CD4-positive, alpha-beta T cell treated with Interleukin-2 at 100 ng/mL for 4 hours (primary cell): ENCODE measurements around the gene CX3CL1.
"Not testable (repeated sequence)": the region's sequence is repeated elsewhere in the genome, so short reads cannot be mapped to it uniquely, and the experiment has no call there.

ENCODE experiments used
- DNase-seq: peaks from one replicate; pipeline ENCODE4 v3.0.0-alpha.2; 2020; ENCODE audit warnings: low spot score

Gene CX3CL1

DNA sequence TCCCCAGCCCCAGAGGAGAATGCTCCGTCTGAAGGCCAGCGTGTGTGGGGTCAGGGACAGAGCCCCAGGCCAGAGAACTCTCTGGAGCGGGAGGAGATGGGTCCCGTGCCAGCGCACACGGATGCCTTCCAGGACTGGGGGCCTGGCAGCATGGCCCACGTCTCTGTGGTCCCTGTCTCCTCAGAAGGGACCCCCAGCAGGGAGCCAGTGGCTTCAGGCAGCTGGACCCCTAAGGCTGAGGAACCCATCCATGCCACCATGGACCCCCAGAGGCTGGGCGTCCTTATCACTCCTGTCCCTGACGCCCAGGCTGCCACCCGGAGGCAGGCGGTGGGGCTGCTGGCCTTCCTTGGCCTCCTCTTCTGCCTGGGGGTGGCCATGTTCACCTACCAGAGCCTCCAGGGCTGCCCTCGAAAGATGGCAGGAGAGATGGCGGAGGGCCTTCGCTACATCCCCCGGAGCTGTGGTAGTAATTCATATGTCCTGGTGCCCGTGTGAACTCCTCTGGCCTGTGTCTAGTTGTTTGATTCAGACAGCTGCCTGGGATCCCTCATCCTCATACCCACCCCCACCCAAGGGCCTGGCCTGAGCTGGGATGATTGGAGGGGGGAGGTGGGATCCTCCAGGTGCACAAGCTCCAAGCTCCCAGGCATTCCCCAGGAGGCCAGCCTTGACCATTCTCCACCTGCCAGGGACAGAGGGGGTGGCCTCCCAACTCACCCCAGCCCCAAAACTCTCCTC is 10.4 kb downstream of the CX3CL1 start:
- DNase-seq: no peak

DNA sequence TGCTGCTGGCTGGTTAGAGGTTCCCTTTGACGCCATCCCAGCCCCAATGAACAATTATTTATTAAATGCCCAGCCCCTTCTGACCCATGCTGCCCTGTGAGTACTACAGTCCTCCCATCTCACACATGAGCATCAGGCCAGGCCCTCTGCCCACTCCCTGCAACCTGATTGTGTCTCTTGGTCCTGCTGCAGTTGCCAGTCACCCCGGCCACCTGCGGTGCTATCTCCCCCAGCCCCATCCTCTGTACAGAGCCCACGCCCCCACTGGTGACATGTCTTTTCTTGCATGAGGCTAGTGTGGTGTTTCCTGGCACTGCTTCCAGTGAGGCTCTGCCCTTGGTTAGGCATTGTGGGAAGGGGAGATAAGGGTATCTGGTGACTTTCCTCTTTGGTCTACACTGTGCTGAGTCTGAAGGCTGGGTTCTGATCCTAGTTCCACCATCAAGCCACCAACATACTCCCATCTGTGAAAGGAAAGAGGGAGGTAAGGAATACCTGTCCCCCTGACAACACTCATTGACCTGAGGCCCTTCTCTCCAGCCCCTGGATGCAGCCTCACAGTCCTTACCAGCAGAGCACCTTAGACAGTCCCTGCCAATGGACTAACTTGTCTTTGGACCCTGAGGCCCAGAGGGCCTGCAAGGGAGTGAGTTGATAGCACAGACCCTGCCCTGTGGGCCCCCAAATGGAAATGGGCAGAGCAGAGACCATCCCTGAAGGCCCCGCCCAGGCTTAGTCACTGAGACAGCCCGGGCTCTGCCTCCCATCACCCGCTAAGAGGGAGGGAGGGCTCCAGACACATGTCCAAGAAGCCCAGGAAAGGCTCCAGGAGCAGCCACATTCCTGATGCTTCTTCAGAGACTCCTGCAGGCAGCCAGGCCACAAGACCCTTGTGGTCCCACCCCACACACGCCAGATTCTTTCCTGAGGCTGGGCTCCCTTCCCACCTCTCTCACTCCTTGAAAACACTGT is 11.3 kb downstream of the CX3CL1 start:
- DNase-seq: no peak

DNA sequence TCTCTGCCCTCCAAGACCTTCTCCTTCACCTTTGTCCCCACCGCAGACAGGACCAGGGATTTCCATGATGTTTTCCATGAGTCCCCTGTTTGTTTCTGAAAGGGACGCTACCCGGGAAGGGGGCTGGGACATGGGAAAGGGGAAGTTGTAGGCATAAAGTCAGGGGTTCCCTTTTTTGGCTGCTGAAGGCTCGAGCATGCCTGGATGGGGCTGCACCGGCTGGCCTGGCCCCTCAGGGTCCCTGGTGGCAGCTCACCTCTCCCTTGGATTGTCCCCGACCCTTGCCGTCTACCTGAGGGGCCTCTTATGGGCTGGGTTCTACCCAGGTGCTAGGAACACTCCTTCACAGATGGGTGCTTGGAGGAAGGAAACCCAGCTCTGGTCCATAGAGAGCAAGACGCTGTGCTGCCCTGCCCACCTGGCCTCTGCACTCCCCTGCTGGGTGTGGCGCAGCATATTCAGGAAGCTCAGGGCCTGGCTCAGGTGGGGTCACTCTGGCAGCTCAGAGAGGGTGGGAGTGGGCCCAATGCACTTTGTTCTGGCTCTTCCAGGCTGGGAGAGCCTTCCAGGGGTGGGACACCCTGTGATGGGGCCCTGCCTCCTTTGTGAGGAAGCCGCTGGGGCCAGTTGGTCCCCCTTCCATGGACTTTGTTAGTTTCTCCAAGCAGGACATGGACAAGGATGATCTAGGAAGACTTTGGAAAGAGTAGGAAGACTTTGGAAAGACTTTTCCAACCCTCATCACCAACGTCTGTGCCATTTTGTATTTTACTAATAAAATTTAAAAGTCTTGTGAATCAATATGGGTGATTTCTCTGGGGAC is 12.2 kb downstream of the CX3CL1 start:
- no peak for DNase-seq

DNA sequence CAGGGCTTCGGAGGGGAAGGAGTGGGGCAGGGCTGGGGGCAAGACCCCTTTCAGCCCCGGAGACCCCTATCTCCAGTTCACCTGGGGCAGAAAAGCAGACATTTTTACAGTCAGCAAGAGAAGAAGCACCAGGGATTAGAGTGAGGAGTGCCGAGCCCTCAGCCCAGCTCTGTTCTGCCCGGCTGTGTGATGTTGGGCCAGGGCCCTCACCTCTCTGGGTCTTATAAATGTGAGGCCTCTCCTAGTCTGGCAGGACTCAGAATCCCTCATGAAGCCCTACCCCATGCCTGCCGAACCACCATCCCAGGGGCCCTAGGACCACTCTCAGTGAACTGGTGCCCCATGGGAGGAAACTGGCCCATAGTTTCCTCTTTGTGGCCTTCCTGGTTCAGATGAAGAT is 12.8 kb downstream of the CX3CL1 start:
- DNase-seq: no peak

DNA sequence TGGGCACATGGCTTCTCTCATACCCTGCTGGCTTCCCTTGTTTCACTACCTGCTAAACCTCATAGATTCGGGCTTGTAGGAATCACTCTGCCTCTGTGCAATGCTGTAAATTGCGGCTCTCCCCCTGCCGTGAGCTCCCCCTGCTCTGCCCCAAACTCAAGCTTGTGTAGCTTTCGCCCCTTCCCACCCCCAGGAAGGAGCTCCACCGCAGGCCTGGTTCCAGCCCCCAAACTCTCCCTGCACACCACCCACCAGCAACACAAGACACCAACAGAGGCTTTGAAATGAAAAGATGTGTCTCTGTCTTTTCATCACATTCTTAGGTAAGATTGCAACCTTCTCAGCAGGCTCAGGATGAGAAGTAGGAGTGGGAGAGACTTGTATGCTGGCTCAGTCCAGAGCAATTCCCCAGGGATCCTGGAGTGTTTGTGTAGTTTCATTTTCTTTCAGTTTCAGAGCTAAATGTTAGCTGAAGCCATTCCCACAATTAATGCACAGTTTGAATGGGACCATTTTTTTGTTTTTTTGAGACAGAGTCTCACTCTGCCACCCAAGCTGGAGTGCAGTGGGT is 14.2 kb downstream of the CX3CL1 start:
- DNase-seq: no peak

DNA sequence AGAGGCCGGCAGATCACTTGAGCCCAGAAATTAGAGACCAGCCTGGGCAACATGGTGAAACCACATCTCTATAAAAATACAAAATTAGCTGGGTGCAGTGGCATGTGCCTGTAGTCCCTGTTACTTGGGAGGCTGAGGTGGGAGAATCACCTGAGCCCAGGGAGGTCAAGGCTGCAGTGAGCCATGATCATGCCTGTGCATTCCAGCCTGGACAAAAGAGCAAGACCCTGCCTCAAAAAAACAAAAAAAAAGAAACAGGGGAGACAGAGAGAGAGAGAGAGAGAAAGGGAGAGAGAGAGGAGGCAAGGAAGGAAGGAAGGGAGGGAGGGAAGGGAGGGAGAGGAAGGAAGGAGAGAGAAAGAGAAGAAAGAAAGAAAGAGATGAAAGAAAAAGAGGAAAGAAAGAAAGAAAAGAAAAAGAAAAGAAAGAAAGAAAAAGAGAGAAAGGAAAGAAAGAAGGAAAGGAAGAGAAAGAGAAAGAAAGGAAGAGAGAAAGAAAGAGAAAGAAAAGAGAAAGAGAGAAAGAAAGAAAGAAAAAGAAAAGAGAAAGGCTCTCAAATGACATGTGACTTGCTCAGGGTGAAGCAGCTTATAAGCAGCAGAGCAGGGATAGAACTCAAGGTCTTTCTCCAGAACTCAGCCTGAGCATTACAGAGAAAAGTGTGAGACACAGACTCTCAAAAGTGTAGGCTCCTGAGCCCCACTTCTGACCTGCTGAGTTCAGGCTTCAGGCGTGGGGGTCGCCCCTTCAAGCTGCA is 15.5 kb downstream of the CX3CL1 start:
- DNase-seq: no peak

DNA sequence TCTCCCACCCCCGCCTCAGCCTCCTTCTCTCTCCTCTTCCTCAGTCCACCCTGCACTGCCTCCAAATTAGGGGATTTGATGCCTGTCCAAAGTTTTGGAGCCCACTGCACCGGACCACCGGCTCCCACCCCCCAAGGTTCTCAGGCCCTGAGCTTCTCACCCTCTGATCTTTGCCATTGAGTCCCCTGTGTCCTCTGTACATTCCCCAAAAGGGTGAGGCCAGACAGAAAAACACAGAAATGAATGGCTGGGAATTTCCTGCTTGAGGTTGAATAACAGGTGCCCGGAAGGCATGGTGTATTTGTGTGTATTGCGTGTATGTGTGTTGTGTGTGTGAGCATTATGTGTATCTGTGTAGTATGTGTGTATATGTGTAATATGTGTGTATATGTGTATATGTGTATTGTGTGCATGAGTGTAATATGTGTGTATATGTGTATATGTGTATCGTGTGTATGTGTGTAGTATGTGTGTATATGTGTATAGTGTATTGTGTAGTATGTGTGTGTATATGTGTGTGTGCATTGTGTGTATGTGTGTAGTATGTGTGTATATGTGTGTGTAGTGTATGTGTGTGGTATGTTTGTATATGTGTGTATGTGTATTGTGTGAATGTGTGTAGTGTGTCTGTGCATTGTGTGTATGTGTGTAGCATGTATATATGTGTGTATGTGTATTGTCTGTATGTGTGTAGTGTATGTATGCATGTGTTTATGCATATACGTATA is 16.2 kb downstream of the CX3CL1 start:
- no peak for DNase-seq

DNA sequence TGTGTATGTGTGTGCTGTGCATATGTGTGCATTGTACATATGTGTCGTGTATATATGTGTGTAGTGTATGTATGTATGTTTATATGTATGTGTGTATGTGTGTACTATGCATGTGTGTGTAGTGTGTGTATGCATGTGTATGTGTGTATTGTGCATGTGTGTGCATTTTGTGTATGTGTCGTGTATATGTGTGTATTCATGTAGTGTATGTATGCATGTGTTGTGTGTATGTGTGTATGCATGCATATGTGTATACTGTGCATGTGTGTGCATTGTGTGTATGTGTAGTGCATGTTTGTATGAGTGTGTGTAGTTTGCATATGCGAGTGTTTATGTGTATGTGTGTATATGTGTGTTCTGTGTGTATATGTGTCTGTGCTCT is 16.8 kb downstream of the CX3CL1 start:
- DNase-seq: no peak

DNA sequence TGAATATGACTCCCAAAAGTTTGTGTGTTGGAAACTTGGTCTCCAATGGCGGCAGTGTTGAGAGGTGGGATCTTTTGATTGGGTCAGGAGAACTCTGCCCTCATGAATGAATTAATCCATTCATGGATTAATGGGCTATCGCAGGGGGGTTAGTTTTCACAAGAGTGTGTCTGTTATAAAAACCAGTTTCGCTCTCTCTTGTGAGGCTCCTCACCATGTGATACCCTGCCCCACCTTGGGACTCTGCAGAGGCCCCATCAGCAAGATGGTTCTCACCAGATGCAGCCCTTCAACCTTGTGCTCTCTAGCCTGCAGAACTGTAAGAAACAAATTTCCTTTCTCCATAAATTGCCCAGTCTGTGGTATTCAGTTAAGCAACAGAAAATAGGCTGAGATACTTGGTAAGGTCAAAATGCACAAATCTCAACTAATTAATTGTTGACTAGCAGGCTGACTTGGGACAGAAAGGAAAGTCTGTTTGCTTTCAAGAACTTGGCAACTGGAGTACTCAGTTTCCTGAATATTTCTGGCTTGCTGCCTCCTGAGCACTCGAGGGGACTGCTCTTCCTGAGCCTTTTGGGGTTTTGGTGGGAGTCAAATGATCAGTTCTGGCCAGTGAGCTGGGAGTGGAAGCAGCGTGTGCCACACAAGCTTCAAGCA is 18.5 kb downstream of the CX3CL1 start:
- DNase-seq: no peak

DNA sequence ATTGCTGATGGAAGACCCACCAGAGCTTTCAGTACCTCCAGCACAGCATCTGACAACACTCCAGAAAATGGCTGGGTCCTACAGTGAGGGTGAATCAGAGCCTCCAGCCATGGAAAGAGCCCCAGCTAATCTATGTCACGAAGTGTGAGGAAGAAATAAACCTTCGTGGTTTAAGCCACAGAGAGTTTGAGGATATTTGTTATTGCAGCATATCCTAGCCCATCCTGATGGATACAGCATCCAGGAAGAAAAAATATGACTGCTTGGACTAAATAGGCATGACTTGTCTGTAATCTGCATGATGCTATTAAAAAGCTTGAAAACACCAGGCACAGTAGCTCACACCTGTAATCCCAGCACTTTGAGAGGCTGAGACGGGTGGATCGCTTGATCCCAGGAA is 19.0 kb downstream of the CX3CL1 start:
- no peak for DNase-seq

DNA sequence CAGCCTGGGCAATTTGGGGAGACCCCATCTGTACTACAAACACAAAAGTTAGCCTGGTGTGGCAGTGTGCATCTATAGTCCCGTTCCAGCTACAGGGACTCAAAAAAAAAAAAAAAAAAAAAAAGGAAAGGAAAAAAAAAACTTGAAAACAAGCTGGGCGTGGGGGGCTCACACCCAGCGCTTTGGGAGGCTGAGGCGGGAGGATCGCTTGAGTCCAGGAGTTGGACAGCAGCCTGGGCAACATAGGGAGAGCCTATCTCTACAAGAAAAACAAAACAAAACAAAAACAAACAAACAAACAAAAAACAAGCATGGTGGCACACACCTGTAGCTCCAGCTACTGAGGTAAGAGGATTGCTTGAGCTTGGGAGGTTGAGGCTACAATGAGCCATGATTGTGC is 19.4 kb downstream of the CX3CL1 start:
- DNase-seq: no peak

DNA sequence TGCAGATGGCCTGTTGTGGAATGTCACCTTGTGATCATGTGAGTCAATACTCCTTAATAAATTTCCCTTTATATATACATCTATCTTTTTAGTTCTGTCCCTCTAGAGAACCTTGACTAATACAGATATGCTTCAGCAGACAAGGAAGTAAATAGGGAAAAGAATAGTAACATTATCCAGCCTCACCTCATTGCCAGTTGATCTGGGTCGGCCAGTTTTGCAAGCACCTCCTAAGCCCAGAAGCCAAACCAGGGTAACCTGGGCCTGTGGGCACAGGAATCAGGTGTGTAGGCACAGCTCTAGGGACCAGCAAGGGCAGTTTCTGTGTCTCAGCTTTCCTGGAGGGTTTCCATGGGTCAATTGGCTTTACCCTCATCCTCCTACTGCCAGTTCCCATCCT is 20.4 kb downstream of the CX3CL1 start:
- DNase-seq: no peak

DNA sequence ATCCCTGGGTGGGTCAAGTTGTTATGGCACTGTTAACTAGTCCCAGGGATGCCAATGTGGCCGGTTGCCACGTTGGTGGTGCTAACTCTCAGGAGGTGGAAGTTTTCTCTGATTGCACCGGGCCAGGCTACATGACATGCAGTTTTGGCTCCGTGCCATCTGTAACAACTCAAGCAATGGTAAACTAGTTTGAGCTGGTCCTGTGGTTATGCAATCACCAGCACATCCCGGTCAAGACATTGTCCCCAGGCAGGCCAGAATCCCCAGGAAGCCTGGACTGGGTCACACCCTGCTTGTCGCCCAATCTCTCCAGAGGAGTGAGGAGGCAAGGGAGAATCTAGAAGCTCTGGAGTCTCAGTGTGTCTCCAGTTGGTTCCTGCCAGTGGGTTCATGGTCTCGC is 22.2 kb downstream of the CX3CL1 start:
- DNase-seq: no peak

DNA sequence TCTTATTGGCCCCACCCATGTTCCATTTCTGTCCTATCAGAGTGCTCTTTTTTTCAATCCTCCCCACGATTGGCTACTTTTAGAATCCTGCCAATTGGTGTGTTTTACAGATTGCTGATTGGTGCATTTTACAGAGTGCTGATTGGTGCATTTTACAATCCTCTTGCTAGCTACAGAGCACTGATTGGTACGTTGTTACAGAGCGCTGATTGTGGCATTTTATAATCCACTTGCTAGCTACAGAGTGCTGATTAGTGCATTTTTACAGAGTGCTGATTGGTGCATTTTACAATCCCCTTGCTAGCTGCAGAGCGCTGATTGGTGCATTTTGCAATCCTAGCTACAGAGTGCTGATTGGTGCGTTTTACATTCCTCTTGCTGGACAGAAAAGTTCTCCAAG is 22.7 kb downstream of the CX3CL1 start:
- DNase-seq: no peak

DNA sequence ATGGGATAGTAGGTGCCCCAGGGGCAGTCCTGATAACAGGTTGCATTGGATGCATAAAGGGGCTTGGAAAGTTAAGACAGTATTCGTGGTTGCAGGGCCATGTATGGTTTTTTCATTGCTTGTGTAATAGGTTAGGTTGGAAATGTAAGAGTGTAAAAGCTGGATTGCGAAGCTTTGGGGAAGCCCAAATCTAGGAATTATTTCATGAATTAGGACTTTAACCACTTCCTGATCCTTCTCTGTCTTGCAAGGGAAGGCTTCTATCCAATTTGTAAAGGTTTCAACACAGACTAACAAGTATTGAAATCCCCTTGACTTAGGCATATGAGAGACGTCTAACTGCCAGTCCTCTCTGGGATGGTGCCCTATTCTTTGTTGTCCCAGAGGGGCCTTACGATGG is 24.5 kb downstream of the CX3CL1 start:
- no peak for DNase-seq

DNA sequence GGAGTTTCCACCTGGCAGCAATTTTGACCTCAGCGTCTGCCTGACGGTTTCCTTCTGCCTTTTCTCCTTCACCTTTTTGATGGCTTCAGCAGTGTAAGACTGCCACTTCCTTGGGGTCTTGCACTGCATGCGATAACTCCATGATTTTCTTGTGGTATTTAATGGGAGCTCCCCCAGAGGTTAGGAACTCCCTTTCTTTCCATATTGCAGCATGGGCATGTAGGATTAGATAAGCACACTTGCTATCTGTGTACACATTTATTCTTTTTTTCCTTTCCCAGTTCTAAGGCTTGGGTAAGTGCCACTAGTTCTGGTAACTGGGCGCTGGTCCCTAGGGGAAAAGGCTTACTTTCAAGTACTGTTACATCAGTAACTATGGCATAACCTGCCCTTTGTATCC is 25.2 kb downstream of the CX3CL1 start:
- not testable (repeated sequence) for DNase-seq

DNA sequence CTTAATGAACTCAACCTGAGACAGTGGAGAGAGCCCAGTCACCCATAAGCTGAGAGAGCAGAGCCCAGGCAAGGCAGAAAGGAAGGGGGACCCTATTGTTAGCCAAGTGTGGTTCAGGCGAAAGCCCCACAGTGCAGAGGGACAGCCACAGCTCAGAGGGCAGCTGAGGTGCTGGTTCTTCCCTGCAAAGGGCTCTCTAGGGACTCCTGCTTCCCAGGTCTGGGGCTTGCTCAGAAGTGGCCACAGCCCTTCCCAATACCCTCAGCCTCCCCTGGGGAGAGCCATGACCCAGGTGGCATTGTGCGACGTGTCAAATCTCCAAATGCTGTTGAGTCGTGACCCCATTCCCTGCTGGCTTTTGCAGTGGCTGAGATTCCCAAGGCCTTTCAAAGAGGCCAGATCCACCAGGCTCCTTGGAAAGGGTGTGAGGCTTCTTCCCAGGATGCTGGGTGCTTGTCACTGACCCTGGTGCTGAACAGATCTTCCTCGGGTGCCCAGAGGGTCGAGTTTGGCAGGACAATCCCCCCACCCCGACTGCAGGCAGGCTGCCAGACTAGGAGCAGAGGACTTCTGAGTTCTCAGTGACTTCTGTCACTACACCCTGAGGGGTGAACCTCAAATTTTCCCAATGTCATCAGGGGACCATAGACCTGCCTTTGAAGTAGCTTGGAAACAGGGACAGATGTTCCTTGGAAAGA is 29.8 kb downstream of the CX3CL1 start:
- no peak for DNase-seq

DNA sequence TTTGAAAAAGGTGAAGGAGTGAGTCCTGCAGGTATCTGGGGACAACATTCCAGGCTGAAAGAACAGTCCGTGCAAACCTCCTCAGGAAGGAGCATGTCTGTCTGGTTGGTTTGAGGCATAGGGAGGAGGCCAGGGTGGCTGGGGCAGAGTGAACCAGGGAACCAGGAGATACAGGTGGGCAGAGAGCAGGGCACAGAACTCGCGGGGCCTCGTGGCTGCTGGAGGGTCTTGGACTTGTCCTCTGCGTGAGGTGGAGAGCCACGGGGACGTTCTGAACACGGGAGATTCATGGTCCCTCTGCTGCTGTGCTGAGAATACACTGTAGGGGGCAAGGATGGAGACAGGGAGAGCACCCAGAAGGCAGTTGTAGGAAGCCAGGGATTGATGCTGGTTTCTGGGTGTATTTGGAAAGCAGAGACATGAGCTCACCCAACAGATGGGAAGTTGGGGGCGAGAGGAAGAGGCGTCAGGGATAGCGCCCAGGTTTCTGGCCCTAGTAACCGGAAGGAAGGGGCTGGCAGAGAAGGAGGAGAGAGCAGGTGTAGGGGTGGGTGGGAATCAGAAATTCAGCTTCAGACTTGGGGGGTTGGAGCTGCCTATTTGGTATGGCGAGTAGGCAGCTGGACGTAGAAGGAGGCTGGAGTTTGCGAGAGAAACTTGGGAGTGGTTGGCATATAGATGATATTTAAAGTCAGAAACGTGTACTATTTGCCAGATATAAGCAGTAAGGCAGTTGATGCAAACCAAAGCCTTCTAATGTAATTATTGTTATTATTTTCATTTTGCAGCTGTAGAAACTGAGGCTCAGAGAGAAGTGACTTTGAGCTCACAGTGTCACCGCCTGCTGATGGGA is 31.9 kb downstream of the CX3CL1 start, which contains the start of gene CCL17:
Gene CCL17 (plus strand): TSS at position 803 of the 853 bp plus-strand sequence. CDS start 9,166 bp downstream, outside the sequence.
- no peak for DNase-seq
